NCI-H748 treated with DMSO at 0.1 percent for 48 hours (cell line): Measurements from ENCODE around the gene MLLT10.

Source experiments
- DNase-seq: peaks from one replicate; lab custom pipeline; 2025; lab: John Stamatoyannopoulos, UW

MLLT10 gene

DNA sequence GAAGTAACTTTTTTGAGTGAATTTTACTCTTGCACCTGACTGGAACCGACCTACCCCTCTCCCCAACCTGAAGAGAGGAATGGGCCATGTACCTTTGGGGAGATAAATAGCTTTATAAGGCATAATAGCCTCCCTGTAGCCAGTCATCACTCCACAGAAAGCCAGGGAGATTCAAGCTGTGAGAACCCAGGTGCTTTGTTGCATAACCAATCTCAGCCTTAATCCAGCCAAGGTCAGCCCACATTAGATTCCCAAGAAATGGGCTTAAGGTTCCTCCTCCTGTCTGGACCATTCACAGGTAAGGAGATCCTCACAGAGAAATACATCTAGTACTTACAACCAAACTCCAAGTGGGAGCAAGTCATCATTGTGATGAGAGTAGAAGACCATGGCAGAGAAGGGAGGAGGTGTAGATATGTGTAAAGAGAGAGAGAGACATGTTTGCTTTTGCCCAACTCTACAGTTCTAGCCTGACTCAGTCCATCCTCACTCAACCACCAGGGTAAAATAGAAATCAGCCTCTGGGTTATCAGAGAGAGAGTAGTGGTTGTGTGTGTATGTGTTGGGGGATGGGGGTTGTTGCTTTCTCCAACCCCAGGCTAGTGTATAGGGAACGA, 32.2 kb upstream of the MLLT10 start:
- no peak for DNase-seq

DNA sequence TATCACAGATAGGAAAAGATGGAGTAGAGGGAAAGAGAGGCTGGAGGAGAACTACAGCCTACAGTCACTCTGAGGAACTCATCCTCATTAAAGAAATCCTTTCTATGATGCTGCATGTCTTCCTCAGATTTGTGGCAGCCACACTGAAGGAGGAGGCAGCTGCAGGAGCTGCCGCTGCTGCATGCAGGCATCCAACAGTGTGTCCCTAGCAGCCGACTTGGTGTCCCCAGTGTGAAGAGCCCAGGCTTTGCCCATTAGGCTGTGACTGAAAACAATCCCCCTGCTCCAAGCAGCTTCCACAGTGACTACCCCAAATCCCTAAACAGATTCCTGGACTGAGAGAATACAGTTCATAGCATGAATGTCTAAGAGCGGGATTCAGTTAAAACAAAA, 31.7 kb upstream of the MLLT10 start:
- DNase-seq, result no peak

DNA sequence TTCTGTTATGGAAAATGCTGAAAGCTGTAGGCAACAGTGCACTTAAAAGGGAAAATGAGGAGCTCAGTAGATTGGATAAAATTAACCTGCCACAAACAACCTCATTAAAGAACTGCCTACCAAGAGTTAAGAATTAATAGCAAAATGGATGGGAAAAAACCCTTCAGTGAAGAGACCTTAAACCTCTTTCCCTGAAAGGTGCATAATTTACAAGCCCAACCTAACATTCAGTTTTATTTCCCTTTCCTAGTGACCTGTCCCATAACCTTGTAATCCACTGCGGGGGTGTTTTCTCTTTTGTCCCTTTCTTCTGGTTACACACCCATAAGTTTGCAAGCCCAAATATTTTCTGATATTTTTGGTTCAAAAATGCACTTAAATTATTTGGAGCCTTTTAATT, 30.5 kb upstream of the MLLT10 start:
- DNase-seq, result no peak

DNA sequence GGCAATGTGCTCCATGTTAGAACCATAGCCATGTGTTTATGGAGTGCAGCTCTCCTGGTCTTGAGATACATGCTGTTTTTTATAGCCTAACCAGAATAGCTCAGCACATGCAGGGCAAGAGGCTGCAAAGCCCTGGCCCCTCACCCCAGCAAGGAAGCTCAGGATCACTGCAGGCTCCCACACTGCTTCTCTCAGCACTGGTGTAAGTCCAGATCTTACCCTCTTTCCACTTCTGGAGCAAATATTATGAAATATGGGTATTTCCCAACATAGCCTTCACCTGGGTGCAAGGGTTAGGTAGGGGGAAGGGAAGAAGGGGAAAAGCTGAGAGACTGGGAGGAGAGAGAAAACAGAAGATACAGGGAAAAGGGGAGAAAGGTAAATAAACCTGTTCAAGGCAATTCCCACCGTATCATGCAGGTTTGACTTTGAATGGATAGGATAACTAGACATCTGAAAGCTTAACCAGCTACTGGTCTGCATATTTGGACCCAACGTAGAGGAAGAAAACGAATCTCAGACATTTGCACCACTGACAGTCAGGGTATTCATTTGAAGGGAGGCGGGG, 28.2 kb upstream of the MLLT10 start:
- no peak for DNase-seq

DNA sequence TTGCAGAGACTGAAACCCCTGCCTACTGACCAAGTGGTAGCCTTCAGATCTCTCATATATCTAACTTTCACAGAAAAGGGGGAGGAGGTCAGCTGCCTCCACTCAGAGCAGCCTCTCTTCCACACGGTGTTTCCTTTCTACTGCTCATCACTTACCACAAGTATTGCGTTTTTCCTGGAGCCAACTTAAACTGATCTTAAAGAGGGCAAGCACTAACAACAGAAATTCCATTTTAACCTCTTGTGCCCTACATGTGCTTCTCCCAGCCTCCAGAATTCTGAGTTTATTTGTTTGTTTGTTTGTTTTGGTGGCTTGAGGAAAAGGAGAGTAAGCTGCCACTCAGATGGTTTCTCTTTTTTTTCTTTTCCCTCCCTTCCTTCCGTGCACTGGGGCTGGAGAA, 27.7 kb upstream of the MLLT10 start:
- DNase-seq, result no peak

DNA sequence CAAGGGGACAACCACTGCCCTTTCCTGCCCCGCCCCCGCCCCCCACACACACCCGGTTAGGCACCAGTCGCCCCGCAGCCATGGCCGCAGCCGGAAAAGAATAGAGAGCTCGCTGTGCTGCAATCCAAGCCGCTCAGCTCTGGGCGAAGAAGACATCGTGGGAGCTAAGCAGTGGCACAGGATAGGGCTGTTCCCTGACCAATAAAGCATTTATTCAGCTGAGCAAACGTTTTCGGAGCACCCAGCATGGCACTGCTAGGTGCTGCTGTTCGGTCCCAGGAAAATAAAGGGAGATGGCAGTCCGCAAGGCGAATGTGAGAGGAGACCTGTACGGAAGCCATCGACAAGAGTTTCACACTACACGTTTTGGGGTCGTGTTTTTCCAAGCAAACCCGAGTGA, 26.9 kb upstream of the MLLT10 start:
- DNase-seq, result no peak

DNA sequence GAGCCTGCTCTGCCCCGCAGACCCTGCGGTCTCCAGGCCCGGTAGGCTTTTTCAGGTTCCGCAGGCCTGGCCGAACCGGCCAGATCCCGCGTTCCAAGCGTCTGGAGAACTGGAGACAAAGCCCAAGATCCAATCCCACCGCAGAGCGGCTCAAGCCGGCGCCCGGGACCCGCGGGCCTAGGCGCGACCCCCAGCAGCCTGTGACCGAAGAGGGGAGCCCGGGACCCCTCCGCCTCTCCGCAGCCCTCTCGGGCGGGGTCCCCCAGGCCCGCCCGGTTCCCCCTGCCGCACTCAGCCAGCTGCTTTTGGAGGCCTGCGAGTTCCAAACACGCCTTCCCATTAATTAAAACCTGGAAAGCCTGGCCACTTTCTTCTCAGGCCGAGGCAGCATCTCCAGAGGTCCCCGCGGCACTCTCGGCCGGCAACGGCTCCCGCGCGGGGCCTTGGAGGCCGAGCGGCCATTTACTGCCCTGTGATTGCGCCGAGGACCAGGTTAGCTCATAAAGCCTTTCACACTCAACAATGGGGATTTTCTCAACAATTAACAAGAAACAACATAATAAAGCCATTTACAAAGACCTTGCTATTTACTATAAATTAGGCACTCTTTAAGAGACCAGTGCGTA, 25.2 kb upstream of the MLLT10 start:
- no peak for DNase-seq

DNA sequence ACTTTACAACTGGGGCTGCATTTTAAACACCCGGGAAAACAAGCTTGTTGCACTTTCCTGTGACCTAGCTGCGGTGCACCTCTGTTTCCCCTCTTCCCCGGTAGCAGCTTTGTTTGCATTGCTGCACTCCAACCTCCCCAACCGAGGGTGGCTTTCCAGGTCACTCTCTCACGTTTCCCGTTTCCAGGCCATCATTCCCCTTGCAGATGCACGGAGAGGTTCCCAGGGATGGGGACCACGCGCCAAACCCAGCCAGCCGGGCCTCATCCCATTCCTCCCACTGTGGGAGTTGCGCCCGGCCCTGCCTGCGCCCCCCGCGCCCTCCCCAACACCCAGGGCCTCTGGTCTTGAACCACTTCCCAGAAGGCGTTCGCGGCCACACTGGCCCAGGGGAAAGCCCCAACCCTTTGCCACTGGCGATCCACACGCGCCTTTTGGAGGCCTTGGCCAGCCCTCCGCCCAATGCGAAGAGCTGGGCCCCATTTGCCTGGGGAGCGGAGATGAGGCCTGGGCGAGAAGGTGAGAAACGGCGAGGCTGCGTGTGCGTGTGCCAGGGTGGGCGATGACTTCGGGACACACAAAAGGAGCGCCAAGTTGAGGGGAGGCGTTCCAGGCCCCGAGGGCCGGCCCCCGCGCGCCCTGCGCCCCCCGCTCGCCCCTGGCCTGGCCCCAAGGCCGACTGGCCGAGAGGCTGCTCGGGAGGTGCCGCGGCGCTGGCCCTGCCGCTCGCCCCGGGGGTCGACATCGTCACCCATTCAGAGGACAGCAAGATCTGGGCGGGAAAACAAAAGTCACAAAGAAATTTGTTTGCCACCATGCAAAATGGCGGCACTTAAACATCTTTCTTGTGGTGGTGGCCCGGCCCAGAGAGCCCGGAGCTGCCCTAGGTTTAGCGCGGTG, 24.4 kb upstream of the MLLT10 start:
- DNase-seq, result no peak

DNA sequence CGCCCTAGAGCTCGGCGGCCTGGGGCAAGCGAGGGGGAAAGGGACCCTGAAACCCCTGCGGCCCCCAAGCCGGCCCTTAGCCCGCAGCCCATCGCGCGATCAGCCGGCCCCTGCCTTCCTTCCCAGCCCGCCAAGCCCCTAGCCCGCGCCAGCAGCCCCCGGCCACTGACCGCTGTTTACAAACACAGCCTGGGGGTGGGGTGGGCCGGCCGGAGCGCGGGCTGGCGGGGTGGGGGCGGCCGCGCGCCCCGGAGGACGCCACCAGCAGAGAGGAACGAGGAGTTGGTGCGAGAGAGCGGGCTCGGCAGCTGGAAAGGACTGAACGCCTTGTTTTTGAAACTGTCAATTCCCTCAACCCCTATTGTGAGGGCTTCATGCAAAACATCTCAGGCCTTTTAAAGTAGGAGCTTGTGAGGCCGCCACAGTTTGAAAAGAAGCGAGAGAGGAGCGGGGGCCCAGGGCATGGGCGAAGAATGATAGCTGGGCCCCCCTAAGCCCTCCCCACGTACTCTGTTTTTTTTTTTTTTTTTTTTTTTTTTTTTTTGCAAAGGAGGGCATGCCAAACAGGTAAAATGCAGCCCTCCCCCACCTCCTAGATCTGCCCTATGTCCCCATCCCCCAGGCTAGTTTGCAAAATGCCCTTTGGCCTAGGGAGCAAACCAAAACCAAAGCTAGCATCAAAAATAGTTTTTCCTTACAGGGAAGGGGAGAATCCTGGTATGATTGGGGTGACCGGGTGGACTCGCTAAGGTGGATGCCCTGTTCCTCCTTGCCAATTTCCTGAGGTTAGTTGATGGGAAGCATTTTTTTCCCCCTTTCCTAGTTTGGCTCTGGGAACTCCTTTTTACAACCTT, 23.6 kb upstream of the MLLT10 start:
- DNase-seq, result no peak

DNA sequence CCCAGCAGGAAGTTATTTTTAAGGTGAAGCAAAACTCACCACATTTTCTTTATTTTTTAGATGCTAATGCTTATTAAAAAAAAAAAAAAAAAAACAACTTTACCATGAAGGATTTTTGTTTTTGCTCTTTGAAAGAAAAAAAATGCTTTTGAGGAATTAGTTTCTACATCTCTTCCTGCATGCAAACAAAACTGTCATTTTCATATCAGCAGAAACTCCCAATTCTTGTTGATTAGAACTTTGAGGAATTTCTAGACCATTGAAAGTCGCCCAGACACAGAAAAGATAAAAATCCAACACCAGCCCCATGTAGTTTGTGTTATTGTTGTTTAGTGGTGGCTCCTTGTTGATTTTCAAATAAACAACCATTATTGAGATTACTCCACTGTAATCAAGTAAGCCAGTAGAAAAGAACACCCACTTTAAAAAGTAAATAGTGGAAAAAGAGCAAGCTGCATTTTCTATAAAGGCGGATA, 22.9 kb upstream of the MLLT10 start:
- DNase-seq, result no peak

DNA sequence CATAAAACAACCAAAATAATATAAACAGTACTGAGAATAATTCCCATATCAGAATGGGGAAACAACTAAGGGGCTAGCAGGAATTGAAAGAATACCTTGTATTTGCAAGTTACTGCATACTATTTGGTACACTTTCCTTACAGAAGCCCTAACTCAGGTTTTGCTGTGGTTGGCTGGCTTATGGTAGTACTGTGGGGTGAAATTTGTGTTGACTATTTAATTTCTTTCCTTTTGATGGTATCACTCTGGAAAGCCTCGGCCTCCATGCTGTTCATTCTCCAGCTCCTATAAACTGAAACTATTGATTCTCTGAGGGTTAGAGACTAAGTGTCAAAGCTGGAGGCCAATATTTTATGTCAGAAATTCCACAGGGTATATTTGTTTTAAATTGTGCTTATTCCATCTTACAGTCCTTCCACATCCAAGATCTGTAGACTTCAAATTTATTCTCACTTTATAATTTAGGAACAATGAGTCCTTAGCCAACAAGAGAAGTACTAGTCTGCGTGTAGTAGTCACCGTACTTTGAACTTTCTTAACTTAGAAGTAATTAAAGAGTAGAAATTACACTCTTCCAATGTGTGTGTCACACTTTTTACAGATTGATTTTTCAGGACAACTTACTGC, 22.0 kb upstream of the MLLT10 start:
- DNase-seq, result no peak

DNA sequence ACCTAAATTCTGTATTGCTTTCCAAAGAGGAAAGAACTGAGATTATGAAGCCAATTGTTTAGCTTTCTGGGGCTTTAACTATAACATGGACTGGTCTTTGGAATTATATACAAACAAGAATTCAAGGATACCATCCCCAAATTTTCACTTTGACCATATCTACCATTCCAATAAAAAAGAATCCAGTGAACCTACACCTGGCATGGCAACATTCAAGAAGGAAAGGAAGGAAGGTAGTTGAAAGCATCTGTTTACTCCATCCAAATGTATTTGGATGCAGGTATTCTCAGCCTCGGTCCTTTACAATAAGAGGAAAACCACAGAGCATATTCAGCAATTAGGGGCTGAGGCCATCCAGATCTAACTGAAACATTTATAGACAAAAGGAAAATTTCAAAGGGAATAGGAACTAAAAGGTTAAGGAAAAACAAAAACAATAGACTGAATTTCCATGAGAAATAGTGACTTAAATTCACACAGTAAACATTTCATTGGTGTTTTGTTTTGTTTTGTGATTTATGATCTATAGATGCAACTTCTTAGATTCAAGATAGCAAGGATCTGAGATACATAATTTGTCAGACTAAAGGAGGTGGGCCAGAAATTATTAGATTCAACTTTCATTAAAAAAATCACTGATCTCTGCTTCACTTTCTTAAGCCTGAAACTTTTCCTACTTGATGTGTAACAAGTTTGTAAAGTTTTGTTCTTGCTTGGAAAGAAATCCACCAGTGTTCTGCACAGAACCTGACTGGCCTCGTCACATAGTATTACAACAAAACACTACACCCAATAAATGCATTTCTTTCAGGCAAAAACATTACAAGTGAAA, 21.2 kb upstream of the MLLT10 start:
- DNase-seq, result no peak

DNA sequence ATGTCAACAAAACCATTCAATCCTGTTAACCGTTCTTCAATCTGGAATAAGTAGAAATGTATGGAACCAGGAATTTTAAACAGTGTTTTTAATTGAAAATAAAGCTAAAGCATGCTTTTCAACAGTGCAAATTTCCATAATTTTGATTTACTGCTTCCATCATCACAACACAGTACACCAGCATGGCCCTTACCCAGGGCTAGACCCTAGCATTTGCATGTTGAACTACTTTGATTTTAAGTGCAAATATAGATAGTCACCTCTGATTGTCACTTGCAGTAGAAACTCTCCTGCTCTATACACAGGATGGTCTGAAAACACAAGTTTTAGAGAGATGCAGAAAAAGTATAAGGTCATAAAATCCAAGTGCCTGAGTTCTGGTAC, 20.6 kb upstream of the MLLT10 start:
- no peak for DNase-seq

DNA sequence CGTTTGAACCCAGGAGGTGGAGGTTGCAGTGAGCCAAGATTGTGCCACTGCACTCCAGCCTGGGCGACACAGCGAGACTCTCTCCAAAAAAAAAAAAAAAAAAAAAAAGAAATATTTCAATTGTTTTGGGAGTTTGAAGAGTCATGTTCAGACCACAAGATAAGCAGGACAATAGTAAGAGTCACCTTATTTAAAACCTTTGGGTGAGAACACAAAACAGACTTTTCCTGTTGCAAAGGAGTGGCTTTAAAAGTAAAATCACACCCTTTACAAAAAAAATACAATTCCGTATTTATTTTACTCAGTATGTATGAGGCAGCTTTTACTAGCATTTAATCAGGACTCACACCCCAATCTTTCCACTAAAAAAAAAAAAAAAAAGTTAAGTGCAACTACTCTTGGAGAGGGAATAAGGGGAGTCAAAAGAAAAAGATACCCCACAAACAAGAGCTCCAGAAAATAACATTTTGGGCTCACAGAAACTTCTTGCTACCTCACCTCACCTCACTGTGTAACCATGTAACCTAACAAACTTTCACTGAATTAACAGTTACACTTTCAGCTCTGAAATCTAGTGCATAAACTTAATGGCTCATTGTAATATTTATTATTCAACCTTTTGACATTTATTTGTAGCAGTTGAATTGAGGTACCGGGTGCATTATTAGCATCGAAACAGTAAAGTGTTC, 19.8 kb upstream of the MLLT10 start:
- DNase-seq, result no peak

DNA sequence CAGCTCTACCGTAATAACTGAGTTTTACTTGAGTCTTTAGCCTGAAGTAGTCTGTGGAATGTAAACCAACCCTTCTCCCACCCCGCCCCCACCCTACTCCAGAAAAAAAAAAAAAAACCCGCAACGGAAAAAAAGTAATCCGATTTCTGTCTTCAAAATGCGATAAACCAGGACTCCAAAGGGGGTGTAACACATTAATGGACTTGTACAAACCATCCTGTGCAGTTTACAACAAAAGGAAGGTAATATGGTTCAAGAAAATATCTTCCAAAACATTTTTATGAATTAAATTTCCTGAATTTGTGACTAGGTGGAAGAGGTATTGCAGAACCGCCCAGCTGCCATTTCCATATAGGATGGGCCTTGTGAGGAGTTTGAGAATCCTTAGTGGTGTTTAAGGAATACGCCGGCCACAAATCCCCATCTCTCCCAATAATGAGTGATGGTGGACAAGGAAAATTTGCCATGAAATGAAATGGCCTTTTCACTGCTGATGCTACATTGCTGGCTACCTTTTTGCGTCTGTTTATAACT, 19.1 kb upstream of the MLLT10 start:
- DNase-seq, result no peak

DNA sequence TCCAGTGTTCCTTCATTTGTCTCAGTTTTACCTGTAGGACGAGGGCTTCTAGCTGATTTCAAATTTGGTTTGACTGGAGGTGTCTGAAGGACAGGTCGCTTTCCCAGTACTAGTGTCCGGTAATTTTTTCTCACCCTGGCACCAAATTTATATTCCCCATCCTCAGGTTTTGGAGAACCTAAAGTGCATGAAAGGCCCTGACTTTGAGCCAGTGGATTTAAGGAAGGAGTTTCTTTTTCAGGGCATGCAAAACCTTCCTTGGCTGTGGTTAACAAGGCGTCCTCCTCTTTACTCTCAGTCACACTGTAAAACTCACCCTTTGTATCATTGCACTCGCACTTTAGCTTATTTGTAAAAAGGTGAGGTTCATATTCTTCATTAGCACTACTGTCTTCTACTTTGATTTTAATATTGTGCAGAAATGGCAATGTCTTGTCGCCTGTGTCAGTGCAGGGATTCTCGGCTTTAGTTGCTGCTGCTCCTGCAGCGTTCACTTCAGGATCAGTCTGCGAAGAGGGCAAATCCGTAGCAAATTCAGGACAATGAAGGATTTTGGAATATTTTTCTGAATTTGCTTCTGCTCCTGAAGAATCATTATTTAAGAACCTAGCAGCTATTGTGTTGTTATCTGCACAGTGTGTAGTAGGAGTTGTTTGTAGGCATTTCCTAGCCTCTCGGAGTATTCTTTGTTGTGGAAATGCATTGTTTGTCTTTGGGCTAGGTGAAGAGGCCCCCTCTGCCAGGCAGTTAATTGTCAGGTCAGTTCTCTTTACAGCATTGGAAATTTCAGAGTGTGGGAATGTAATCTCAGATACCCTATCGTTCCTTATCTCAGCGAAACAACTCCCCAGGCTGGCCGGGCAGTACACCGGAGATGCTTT, 18.4 kb upstream of the MLLT10 start:
- no peak for DNase-seq

DNA sequence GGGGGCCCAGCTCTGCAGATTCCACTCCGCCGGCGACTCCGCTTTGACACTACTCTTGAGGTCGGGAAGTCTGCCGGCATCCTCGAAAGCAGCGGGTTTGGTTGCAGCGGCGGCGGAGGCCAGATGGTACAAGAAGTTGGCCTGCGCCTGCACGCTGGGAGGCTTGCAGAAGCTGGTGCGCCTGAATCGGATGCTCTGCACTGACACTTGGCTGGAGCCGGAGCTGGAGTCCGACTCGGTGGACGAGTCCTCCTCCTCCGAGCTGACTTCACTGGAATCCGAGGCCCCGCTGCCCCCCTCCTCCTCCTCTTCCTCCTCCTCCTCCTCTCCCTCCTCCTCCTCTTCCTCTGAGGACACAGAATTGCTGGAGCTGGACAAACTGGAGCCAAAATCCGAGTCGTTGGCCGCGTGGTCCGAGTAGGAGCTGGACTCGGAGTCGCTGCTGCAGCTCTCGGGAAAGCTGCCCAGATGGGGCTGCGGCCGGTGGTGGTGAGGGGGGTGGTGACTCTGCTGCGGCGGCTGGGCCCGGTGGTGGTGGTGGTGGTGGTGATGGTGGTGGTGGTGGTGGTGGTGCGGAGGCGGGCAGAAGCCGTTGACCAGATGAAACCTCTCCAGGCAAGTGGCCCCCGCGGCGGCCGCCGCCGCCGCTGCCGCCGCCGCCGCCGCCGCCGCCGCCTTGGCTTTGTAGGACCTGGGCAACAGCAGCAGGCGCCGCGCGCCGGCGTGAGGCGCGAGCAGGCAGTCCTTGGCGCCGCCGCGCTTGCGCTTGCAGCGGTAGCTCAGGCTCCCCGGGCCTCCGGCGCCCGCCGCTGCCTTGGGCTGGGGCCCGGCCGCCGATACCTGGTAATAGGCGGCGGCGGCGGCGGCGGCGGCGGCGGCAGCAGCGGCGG, 17.5 kb upstream of the MLLT10 start:
- no peak for DNase-seq
